Measurements from ENCODE around the gene ALOXE3.

DNA sequence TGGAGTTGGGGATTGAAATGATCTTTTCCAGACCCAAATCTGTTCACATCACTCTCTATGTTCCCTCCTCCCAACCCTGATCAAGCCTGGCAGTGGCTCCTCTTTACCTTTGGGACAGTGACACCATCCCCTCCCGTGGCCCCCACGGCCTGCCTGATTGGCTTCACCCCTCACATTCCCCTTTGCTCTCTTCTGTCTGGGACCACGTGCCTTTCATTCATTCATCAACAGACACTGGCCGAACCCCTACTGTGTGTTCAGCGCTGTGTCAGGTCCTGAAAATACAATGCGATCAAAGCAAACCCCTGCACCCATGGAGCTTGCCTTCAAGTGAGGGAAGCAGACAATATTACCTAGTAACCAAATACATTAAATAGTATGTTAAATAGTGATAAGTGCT, 28.6 kb downstream of the ALOXE3 start:
- TF ChIP-seq SP1 (IDR thresholded peaks at IDR 0.05) (no peak), GABPA (IDR thresholded peaks at IDR 0.05 in 1 of 2, conservative IDR thresholded peaks at IDR 0.05 in 1 of 2) (no peak), RAD21 (IDR thresholded peaks at IDR 0.05) (no peak), FOXA1 (IDR thresholded peaks at IDR 0.05) (no peak), TAF1 (conservative IDR thresholded peaks at IDR 0.05) (no peak), JUND (IDR thresholded peaks at IDR 0.05) (no peak)
- TF ChIP-seq, protein P1, sequence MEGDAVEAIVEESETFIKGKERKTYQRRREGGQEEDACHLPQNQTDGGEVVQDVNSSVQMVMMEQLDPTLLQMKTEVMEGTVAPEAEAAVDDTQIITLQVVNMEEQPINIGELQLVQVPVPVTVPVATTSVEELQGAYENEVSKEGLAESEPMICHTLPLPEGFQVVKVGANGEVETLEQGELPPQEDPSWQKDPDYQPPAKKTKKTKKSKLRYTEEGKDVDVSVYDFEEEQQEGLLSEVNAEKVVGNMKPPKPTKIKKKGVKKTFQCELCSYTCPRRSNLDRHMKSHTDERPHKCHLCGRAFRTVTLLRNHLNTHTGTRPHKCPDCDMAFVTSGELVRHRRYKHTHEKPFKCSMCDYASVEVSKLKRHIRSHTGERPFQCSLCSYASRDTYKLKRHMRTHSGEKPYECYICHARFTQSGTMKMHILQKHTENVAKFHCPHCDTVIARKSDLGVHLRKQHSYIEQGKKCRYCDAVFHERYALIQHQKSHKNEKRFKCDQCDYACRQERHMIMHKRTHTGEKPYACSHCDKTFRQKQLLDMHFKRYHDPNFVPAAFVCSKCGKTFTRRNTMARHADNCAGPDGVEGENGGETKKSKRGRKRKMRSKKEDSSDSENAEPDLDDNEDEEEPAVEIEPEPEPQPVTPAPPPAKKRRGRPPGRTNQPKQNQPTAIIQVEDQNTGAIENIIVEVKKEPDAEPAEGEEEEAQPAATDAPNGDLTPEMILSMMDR (IDR thresholded peaks at IDR 0.05; ENCODE audit: low read depth, low read length, missing input control), result no peak

All from liver (tissue), 3 donors.